ENCODE data around the gene YWHAG.
"Not testable (repeated sequence)": the region's sequence is repeated elsewhere in the genome, so short reads cannot be mapped to it uniquely, and the experiment has no call there.

Gene YWHAG

DNA sequence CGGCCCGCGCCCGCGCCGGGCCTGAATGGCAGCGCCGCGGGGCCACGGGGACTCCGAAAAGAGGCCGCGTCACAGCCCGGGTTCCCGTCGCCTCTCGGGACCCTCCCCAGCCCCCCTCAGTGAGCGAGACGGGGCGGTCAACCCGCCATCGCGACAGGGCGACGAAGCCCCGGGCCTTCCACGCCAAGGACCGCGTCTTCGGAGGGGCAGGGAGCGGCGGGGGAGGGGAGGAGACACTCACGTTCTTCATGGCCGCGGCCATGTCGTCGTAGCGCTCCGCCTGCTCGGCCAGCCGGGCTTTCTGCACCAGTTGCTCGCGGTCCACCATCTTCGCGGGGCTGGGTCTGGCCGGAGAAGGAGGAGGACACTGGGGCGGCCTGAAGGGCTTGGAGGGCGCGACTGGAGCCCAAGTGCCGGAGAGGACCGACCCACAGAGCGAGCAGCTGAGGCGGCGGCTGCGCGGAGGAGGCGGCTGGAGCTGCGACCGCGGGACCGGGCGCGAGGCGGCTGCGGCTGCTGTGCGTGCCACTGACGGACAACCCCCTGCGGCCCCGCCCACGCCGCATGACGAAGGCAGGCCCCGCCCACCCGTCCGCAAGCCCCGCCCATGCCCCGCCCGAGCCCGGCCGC is at the start of gene YWHAG:
TSS of gene YWHAG (minus strand) at position 511 of the 630 bp plus-strand sequence. CDS start at position 328, 183 bp downstream.
- no peak for DNase-seq (ENCODE audit: low read depth, low spot score)

GRCh38 chr7:76408121-76408560 is 49.4 kb upstream of the YWHAG start:
- no peak for DNase-seq (ENCODE audit: low read depth, low spot score)

- DNase-seq (ENCODE audit: low read depth, low spot score) = no peak
These were observed 48.9 kb upstream of the YWHAG start for GRCh38 chr7:76407718-76408117.

DNA sequence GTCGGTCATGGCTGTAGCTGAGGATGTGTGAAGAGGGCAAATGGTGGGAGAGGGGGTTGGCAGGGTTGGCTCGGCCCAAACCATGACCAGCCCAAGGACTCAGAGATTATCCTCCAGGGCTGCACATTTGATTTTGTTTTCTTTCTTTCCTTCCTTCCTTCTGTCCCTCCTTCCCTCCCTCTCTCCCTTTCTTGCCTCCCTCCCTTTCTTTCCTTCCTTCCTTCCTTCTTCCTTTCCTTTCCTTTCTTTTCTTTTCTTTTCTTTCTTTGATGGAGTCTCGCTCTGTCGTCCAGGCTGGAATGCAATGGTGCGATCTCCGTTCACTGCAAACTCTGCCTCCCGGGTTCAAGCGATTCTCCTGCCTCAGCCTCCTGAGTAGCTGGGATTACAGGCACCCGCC is 46.9 kb upstream of the YWHAG start:
- DNase-seq (ENCODE audit: low read depth, low spot score) = no peak

DNA sequence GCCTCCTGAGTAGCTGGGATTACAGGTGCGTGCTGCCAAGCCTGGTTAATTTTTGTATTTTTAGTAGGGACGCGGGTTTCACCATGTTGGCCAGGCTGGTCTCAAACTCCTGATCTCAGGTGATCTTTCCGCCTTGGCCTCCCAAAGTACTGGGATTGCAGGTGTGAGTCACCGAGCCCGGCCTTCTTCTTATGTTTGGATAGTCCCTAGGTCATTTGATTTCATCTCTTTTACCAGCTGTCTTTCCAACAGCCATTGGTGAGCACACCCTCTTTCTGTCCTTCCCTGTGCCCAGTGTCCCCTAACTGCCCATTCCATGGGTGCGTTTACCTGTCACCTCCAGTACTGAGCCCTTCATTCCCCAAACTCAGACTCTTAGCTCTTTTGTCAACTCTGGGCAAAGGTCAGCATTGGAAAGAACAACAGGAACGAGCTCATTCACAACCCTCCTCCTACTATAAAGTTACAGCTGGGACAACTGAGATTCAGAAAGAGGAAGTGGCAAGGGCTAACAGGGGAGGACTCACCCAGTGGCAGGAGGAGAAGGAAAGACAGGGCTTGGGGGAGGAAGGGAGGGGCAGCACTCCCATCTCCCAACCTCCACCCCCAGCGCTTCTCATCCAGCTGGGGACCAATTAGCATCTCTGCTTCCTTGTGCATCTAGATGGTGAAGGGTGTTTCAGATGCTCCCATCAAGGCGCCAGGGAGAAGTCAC is 45.1 kb upstream of the YWHAG start:
- no peak for DNase-seq (ENCODE audit: low read depth, low spot score)

GRCh38 chr7:76403097-76403496 is 44.3 kb upstream of the YWHAG start:
- DNase-seq (ENCODE audit: low read depth, low spot score) = not testable (repeated sequence)

DNA sequence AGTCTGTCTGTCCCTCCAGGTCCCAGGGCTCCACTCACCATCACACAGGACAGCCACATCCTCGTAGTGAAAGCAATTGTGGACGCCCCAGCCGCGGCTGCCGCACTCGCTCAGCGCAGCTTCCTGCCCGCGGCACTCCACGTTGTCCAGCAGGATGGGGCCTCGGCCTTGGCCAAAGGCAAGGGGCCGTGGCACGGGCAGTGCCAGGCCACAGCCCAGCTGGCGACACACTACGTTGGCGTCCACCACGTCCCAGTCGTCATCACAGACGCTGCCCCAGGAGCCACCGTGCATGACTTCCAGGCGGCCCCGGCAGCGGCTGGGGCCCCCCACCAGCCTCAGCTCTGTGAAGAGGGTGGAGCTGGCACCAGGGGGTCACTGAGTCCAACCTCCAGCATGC is 41.5 kb upstream of the YWHAG start:
- no peak for DNase-seq (ENCODE audit: low read depth, low spot score)

- no peak for DNase-seq (ENCODE audit: low read depth, low spot score)
These were observed 38.8 kb upstream of the YWHAG start for GRCh38 chr7:76397409-76398183.

DNA sequence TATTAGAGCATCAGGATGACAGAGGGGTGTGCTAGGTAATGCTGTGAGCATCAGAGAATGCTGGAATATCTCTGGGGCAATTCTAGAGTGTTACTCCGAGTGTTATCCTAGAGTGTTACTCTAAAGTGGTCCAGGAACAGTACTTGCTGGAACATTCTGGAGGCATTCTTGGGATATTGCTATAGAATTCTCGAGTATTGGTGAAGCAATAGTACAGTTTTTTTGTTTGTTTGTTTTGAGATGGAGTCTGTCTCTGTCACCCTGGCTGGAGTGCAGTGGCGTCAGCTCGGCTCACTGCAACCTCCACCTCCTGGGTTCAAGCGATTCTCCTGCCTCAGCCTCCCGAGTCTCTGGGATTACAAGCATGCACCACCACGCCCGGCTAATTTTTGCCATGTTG is 38.1 kb upstream of the YWHAG start:
- DNase-seq (ENCODE audit: low read depth, low spot score) = no peak

DNA sequence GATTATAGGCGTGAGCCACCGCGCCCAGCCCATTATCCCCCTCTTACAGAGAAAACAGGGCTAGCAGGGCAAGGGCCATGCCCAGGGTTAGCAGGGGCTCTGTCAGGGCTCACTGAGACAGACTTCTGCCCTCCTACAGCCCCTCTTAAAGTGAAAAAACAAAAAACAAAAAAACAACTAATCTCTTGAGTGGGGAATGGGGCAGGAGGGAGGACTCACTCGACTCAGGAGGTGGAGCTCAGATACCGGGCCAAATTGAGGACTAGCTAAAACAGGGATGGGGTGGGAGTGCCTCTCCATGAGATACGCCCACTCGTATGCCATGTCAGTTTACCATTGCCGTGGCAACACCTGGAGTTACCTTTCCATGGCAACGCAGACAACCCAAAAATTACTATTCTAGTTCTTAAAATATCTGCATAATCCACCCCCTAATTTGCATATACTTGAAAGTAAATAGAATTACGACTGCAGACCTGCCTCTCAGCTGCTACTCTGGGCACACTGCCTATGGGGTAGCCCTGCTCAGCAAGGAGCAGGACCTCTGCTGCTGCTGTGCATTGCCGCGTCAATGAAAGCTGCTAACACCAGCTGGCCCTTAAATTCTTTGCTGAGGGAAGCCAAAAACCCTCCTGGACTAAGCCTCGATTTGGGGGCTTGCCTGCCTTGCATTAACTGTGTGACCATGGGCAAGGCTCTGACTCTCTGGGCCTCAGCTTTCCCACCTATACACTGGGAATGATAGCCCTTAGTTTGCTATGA is 37.4 kb upstream of the YWHAG start:
- no peak for DNase-seq (ENCODE audit: low read depth, low spot score)

DNA sequence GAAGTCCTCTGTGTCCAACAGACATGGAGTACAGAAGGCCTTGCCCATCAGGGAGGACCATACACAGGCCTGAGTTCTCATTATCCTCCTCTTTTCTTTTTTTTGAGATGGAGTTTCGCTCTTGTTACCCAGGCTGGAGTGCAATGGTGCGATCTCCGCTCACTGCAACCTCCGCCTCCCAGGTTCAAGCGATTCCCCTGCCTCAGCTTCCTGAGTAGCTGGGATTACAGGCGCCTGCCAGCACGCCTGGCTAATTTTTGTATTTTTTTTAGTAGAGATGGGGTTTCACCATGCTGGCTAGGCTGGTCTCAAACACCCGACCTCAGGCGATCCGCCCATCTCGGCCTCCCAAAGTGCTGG is 36.8 kb upstream of the YWHAG start:
- DNase-seq (ENCODE audit: low read depth, low spot score) = not testable (repeated sequence)

GRCh38 chr7:76394957-76395356 is 36.2 kb upstream of the YWHAG start:
- no peak for DNase-seq (ENCODE audit: low read depth, low spot score)

GRCh38 chr7:76393116-76394031 is 34.6 kb upstream of the YWHAG start:
- no peak for DNase-seq (ENCODE audit: low read depth, low spot score)

DNA sequence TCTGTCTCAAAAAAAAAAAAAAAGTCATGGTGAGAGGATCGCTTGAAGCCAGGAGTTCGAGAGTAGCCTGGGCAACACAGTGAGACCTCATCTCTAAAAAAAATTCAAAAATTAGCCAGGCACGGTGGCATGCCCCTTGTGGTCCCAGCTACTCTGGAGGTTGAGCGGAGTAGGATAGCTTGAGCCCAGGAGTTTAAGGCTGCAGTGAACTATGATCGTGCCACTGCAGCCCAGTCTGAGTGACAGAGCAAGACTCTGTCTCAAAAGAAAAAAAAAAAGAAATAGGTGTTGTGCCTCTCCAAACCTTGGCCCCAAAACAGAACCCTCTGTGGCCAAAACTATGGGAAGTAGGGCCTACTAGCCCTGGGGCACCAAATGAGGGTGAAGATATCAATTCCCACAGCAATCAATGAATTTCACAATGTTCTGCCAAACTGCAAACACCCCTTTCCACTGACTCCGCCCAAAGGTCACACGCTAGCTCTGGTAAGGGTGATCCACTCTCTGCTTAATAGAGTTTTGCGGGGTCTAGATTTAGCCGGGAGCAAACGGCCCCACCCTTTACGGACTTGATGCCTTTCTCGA is 33.8 kb upstream of the YWHAG start:
- DNase-seq (ENCODE audit: low read depth, low spot score) = no peak

GRCh38 chr7:76390092-76390491 is 31.3 kb upstream of the YWHAG start:
- DNase-seq (ENCODE audit: low read depth, low spot score) = no peak

DNA sequence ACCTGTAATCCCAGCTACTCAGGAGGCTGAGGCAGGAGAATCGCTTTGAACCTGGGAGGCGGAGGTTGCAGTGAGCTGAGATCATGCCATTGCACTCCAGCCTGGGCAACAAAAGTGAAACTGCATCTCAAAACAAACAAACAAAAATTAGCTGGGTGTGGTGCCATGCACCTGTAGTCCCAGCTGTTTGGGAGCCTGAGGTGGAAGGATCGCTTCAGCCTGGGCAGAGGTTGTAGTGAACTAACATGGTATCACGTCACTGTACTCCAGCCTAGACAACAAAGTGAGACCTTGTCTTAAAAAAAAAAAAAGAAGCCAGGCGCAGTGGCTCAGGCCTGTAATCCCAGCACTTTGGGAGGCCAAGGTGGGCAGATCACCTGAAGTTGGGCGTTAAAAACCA is 29.0 kb upstream of the YWHAG start:
- not testable (repeated sequence) for DNase-seq (ENCODE audit: low read depth, low spot score)

GRCh38 chr7:76386691-76387260 is 28.0 kb upstream of the YWHAG start:
- no peak for DNase-seq (ENCODE audit: low read depth, low spot score)

DNA sequence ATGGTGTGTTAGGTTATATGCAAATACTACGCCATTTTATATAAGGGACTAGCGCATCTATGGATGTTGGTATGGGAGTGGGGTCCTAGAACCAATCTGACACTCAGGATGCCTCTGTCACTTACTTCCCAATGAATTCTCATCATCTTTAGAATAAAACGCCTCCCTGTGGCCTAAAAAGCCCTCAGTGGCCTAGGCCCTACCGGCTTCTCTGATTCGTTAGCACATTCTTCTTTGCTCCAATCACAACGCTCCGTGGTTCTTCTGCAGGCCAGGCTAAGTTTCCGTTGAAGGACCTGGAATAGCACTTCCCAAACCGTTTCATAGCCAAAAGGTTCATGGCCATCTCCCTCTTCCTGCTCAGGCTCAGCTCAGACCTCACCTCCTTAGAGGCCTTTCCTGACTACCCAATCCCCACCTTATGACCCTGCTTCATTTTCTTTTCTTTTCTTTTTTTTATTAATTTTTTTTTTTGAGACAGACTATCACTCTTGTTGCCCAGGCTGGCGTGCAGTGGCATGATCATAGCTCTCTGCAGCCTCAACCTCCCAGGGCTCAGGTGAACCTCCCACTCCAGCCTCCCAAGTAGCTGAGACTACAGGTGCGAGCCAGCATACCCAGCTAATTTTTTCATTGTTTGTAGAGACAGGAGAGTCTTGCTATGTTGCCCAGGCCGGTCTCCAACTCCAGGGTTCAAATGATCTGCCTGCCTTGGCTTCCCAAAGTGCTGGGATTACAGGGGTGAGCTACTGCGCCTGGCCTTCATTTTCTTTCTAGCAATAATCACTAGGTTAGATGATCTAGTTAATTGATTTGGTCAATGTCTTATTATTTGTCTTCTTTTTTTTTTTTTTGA is 24.5 kb upstream of the YWHAG start:
- DNase-seq (ENCODE audit: low read depth, low spot score) = no peak

- no peak for DNase-seq (ENCODE audit: low read depth, low spot score)
These were observed 23.0 kb upstream of the YWHAG start for GRCh38 chr7:76381814-76382213.

Data from iPS DF 19.7 (cell line).